ENCODE data around the gene CMA1.

GRCh38 chr14:24475261-24475660, 32.8 kb downstream of the CMA1 start:
- no peak for TF ChIP-seq CREB5 (CRISPR knock-in tag; IDR thresholded peaks at IDR 0.05; ENCODE audit: low read depth)
- TF ChIP-seq ZNF565 (CRISPR knock-in tag; conservative IDR thresholded peaks at IDR 0.05; ENCODE audit: low read depth) = no peak
- TF ChIP-seq ZFP30 (CRISPR knock-in tag; IDR thresholded peaks at IDR 0.05) = no peak
